GM18502 (cell line): ENCODE results near the gene DPP6.
"Not testable (repeated sequence)": the region's sequence is repeated elsewhere in the genome, so short reads cannot be mapped to it uniquely, and the experiment has no call there.

Experiments
- ATAC-seq: cut with Tn5 transposase; IDR thresholded peaks from one replicate; pipeline ENCODE4 v1.9.1; 2021; ENCODE audit warnings: mild to moderate bottlenecking; ENCODE audit not compliant: unreplicated experiment, poor library complexity

DPP6 gene

GRCh38 chr7:154910977-154911376 lies 858.8 kb downstream of the DPP6 start:
- ATAC-seq, result no peak

- ATAC-seq, result no peak
Measured at GRCh38 chr7:154911411-154911810, 859.2 kb downstream of the DPP6 start.

- ATAC-seq, result no peak
Measured at GRCh38 chr7:154911862-154912455, 859.8 kb downstream of the DPP6 start.

DNA sequence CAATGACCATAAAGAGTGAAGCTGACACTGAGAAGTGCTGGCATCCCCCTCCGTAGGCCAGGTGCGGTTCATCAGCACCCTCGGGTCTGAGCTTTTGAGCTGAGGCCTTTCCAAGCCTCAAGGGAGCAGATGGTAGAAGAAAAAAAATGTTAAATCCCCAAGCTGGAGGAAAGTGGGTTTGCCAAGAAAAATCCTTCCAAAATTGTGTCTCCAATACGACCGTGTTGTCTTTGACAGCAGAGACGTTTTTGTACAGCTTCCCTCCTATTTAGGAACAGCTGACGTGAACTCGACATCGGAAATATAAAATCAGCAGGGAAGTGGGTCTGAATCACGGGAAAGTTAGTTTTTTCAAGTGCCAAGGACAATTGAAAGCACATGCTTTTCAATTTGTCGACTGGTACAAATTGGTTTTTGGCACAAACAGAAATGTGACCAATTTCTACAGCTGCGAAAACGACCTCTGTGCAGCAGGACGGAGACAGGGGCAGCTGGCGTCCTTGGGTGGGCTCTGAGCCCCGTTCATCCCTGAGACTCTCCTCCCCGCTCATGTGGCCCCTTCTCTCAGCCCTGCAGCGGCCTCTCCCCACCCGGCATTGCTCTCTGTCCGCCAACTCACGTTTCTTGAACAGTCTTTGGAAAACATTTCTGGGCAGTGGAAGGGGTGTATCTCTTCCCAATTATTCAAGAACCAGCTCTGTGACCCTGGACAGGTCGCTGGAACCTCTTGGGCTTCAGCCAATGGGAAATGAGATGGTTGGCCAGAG lies 860.9 kb downstream of the DPP6 start:
- no peak for ATAC-seq

- peak; percentile 99 for ATAC-seq
Measured at GRCh38 chr7:154913638-154914307, 861.6 kb downstream of the DPP6 start.

DNA sequence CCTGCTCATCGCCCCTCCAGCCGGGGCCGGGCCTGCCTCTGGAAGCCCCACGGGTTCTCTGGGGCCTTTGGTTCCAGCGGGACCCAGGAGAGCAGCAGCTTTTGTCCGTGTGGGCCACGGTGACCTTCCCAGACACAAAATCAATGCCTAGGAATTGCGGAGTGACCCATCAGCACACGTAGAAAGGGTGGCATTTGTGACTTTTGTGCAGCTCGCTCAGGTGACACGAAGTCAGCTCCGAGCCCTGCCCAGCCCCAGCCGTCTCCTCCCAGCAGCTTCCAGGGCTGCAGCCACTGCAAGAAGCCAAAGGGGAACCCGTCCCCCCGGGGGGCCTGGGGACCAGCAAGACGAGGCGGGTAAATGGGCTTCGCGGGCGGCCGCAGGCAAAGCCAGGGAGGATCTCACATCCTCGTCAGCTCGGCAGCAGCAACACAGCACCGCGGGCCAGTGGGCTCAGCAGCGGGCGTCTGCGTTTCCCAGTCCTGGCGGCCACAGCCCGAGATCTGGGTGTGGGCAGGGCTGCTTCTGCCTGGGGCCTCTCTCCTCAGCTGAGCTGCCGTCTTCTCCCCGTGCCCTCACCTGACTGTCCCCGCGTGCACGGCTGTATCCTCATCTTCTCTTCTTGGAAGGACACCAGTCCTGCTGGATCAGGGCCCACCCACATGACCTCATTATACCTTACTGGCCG lies 862.3 kb downstream of the DPP6 start:
- no peak for ATAC-seq

DNA sequence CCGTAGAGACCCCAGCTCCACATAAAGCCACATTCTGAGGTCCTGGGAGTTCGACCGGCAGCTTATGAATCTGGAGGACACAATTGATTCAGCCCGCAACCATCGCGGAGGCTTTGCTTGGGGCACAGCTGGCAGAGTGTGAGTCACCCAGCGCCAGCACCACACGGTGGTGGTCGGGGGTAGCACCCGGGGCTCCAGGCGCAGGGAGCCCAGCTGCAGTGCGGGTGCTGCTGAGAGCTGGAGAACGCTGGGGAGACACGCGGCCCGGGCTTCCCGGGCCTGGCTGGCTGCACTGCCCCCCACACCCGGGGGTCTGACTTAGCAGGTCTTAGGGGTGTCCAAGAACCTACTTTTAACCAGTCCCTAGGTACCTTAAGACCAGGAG lies 862.8 kb downstream of the DPP6 start:
- no peak for ATAC-seq

DNA sequence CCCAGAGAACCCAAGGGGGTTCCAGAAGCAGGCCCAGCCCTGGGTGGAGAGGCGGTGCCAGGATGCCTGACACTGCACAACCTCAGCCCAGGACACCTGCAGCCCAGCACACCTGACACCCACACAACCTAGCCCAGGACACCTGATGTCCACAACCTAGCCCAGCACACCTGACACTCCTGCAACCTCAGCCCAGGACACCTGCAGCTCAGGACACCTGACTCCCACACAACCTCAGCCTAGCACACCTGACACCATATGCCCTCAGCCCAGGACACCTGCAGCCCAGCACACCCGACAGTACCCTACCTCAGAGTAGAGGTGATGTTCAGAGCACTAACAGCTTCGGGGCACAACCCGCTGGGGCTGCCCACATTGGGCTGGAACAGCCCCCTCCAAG lies 863.4 kb downstream of the DPP6 start:
- ATAC-seq, result no peak

DNA sequence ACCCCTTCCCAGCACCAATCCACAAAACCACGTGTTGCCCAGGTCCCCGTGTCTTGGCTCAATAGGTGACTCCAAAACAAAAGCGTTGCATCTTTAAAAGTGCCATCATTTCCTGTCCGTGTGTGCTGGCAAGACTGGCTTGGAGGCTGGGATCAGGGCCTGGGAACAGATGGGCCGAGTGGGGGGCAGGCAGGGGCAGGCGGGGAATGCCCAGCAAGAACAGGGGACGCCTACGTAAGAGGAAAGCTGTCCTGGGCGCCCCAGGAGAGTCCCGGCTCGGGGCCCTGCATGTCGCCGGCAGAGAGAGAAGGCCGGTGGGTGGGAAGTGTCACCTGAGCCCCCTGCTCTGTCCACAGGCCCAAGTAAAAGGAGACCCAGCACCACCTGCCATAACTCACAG lies 864.2 kb downstream of the DPP6 start:
- ATAC-seq, result no peak

GRCh38 chr7:154916856-154917807 lies 864.9 kb downstream of the DPP6 start:
- ATAC-seq, result no peak

DNA sequence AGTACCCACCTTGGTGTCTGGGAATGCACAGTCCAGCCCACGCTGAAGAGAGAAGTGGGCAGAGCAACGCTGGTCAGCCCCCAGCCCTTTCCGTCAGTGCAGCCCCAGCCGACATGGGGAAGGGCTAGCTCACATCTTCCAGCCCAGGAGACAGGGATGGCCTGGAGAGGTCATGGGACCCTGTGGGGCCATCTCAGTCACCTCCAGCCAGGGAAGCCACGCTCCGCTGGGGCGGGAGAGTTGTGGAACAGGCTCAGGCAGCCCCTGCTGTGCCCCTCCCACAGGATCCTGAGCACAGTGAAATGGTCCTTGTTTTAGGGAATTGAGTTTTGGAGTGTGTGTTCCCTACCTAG lies 865.6 kb downstream of the DPP6 start:
- ATAC-seq, result no peak

DNA sequence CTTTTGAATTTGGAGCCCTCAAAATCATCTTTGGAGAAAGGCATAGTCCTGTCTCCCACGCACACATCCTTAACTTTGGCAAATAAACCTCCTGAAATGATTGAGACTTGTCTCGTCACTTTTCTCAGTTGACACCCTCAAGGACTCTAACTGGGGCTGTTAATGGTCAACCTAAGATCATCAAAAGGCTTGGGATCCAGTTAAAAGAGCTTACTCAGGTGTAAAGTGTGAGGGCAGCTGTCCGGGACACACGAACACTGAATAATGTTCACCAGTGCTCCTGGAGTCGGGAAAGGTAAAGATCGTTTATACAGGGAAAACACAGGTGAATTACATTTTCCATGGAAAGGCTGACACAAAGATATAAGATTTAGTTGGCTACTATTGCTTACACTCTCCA lies 866.1 kb downstream of the DPP6 start:
- ATAC-seq, result no peak

DNA sequence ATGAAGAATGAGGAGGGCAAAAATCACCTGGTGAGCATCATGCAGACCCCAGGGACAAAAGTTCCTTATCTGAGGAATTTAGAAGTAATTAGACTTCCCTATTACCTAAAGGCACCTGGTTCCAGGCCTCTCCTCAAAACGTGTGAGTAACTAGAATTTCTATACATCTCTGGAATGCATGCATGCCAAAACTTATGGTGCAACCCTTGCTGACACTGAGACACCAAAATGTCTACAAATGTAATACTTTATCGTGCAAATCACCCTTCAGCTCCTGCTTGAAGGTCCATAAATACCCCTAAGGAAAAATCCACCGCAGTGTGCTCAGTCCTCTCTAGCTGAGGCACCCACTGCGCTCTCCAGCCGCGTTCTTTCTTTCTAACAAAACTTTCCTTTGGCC lies 866.5 kb downstream of the DPP6 start:
- ATAC-seq, result no peak

- ATAC-seq, result no peak
Measured at GRCh38 chr7:154919344-154920225, 867.4 kb downstream of the DPP6 start.

DNA sequence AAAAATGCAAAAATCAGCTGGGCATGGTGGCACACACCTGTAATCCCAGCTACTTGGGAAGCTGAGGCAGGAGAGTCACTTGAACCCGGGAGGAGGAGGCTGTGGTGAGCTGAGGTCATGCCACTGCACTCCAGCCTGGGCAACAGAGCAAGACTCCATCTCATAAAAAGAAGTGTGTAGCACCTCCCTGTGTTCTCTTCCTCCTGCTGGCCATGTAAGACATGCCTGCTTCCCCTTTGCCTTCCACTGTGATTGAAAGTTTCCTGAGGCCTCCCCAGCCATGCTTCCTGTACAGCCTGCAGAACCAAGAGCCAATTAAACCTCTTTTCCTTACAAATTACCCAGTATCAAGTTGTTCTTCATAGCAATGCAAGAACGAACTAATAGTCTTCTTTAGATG lies 870.3 kb downstream of the DPP6 start:
- not testable (repeated sequence) for ATAC-seq

- ATAC-seq, result peak; percentile 59
Measured at GRCh38 chr7:154927624-154928125, 875.5 kb downstream of the DPP6 start.

GRCh38 chr7:154928136-154929005 lies 876.2 kb downstream of the DPP6 start:
- peak; percentile 87 for ATAC-seq
